Measurements from ENCODE around the gene MOSMO.
A peak's percentile ranks its signal among the peaks of the same experiment; 100 is the strongest.
"Not testable (repeated sequence)": the region's sequence is repeated elsewhere in the genome, so short reads cannot be mapped to it uniquely, and the experiment has no call there.

MOSMO gene

GRCh38 chr16:22007509-22008214 lies at the start of gene MOSMO:
TSS of gene MOSMO (plus strand) at chr16:22008111. CDS start at chr16:22008302, 191 bp downstream.
- DNase-seq = peak; percentile 25

- no peak for DNase-seq
Observed at GRCh38 chr16:21959050-21959449, 48.9 kb upstream of the MOSMO start.

GRCh38 chr16:21962475-21962874 lies 45.4 kb upstream of the MOSMO start:
- DNase-seq = no peak

- DNase-seq = no peak
Observed at GRCh38 chr16:21963887-21964286, 44.0 kb upstream of the MOSMO start.

- no peak for DNase-seq
Observed at GRCh38 chr16:21964353-21964752, 43.6 kb upstream of the MOSMO start.

GRCh38 chr16:21971856-21972255 lies 36.1 kb upstream of the MOSMO start:
- no peak for DNase-seq

- no peak for DNase-seq
Observed at GRCh38 chr16:21973945-21974344, 34.0 kb upstream of the MOSMO start.

GRCh38 chr16:21980032-21980431 lies 27.9 kb upstream of the MOSMO start:
- DNase-seq = no peak

- DNase-seq = no peak
Observed at GRCh38 chr16:21982108-21982507, 25.8 kb upstream of the MOSMO start.

- no peak for DNase-seq
Observed at GRCh38 chr16:21984062-21984461, 23.8 kb upstream of the MOSMO start.

- no peak for DNase-seq
Observed at GRCh38 chr16:21985524-21985923, 22.4 kb upstream of the MOSMO start.

GRCh38 chr16:21986692-21987246 lies 21.1 kb upstream of the MOSMO start:
- no peak for DNase-seq

GRCh38 chr16:21987498-21987897 lies 20.4 kb upstream of the MOSMO start:
- no peak for DNase-seq

GRCh38 chr16:21989133-21989532 lies 18.8 kb upstream of the MOSMO start:
- no peak for DNase-seq

GRCh38 chr16:21989751-21990150 lies 18.2 kb upstream of the MOSMO start:
- no peak for DNase-seq

- DNase-seq = no peak
Observed at GRCh38 chr16:21990381-21990944, 17.4 kb upstream of the MOSMO start.

GRCh38 chr16:21991621-21992020 lies 16.3 kb upstream of the MOSMO start:
- DNase-seq = no peak

GRCh38 chr16:21994856-21995465 lies 12.9 kb upstream of the MOSMO start:
- no peak for DNase-seq

GRCh38 chr16:21996923-21997696 lies 10.8 kb upstream of the MOSMO start:
- DNase-seq = no peak

- DNase-seq = no peak
Observed at GRCh38 chr16:21997697-21998480, 10.0 kb upstream of the MOSMO start.

- no peak for DNase-seq
Observed at GRCh38 chr16:22001591-22001990, 6.3 kb upstream of the MOSMO start.

- not testable (repeated sequence) for DNase-seq
Observed at GRCh38 chr16:22002047-22002446, 5.9 kb upstream of the MOSMO start.
